Loucy (cell line): ENCODE measurements around the gene CNTN1.

ENCODE experiments used
- CTCF ChIP-seq: fragments of 200-600 bp; sonication (generic); conservative IDR thresholded peaks from 2 replicates; pipeline ENCODE4 v1.5.1; 2014; ENCODE audit warnings: mild to moderate bottlenecking, antibody characterized with exemption, low read length
- EZH2phosphoT487 ChIP-seq: fragments of 200-600 bp; IDR thresholded peaks from 2 replicates; pipeline ENCODE4 v1.6.1; 2018; ENCODE audit warnings: antibody characterized with exemption, mild to moderate bottlenecking, moderate library complexity, borderline replicate concordance

DNA sequence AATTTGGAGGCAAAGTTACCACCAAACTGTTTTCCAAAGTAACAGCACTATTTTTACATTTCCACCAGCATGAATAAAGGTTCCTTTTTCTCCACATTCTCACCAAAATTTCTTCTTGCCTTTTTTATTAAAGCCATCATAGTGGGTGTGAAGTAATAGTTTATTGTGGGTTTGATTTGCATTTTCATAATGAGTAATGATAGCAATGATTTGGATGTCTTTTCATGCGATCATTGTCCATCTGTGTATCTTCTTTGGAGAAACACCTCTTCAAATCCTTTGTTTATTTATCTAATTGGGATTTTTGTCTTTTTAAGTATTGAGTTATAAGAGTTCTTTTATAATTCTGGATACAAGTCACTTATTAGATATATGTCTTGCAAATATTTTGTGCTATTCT, 172.7 kb downstream of the CNTN1 start:
- TF ChIP-seq CTCF: no peak
- TF ChIP-seq EZH2phosphoT487: no peak
